MM.1S (cell line): ENCODE measurements around the gene TSPAN11.

Experiments
- DNase-seq: peaks from one replicate; pipeline ENCODE4 v3.0.0-alpha.2; 2015
- H2AFZ ChIP-seq: fragments of 300-600 bp; sonication (generic); 2 replicates; pipeline ENCODE4 v1.6.0; 2016; ENCODE audit warnings: antibody characterized with exemption, low read length
- H3F3A ChIP-seq: fragments of 300-600 bp; sonication (generic); 2 replicates; pipeline ENCODE4 v1.6.1; 2016; ENCODE audit warnings: mild to moderate bottlenecking, antibody characterized with exemption, low read length, moderate library complexity, mixed read lengths; ENCODE audit not compliant: insufficient read depth
- H3K27ac ChIP-seq: fragments of 300-600 bp; sonication (generic); 2 replicates; pipeline ENCODE4 v1.5.1; 2016; ENCODE audit warnings: mild to moderate bottlenecking, low read length
- H3K27me3 ChIP-seq: fragments of 300-600 bp; sonication (generic); replicated peaks from 2 replicates; pipeline ENCODE4 v1.6.0; 2016; ENCODE audit warnings: low read length; ENCODE audit not compliant: insufficient read depth
- H3K36me3 ChIP-seq: fragments of 300-600 bp; sonication (generic); replicated peaks from 2 replicates; pipeline ENCODE4 v1.6.1; 2016; ENCODE audit warnings: mild to moderate bottlenecking, low read length, mixed read lengths; ENCODE audit not compliant: insufficient read depth
- H3K4me1 ChIP-seq: fragments of 300-600 bp; sonication (generic); 2 replicates; pipeline ENCODE4 v1.6.1; 2016; ENCODE audit warnings: low read length, mixed read lengths
- H3K4me2 ChIP-seq: fragments of 300-600 bp; sonication (generic); 2 replicates; pipeline ENCODE4 v1.6.0; 2016; ENCODE audit warnings: low read depth, low read length
- H3K4me3 ChIP-seq: fragments of 300-600 bp; sonication (generic); 2 replicates; pipeline ENCODE4 v1.5.1; 2016; ENCODE audit warnings: low read length, mixed read lengths
- H3K79me2 ChIP-seq: fragments of 300-600 bp; sonication (generic); 2 replicates; pipeline ENCODE4 v1.6.1; 2016; ENCODE audit warnings: mixed run types, low read length, mixed read lengths
- H3K9ac ChIP-seq: fragments of 300-600 bp; sonication (generic); 2 replicates; pipeline ENCODE4 v1.6.1; 2016; ENCODE audit warnings: low read length, mixed read lengths
- H3K9me2 ChIP-seq: fragments of 300-600 bp; sonication (generic); replicated peaks from 2 replicates; pipeline ENCODE4 v1.6.1; 2016; ENCODE audit warnings: mild to moderate bottlenecking, low read length, mixed read lengths; ENCODE audit not compliant: insufficient read depth
- H3K9me3 ChIP-seq: fragments of 300-600 bp; sonication (generic); replicated peaks from 2 replicates; pipeline ENCODE4 v1.6.1; 2016; ENCODE audit warnings: mild to moderate bottlenecking, low read length, mixed read lengths; ENCODE audit not compliant: insufficient read depth
- H4K20me1 ChIP-seq: fragments of 300-600 bp; sonication (generic); 2 replicates; pipeline ENCODE4 v1.6.1; 2016; ENCODE audit warnings: mild to moderate bottlenecking, low read length, moderate library complexity, mixed read lengths; ENCODE audit not compliant: insufficient read depth
- EZH2 ChIP-seq: fragments of 300-600 bp; sonication (generic); optimal IDR thresholded peaks from 2 replicates; pipeline ENCODE3; 2017; ENCODE audit warnings: low read depth, mild to moderate bottlenecking, antibody characterized with exemption, low read length, mixed read lengths
- EZH2phosphoT487 ChIP-seq: fragments of 300-600 bp; sonication (generic); IDR thresholded peaks from 2 replicates; pipeline ENCODE4 v1.6.1; 2018; ENCODE audit warnings: antibody characterized with exemption, low read length
- TF ChIP-seq, protein P1 (sequence below): fragments of 300-600 bp; sonication (generic); IDR thresholded peaks from 2 replicates; pipeline ENCODE4 v1.5.1; 2016; ENCODE audit warnings: antibody characterized with exemption, low read length, mixed read lengths

TSPAN11 gene

GRCh38 chr12:31029468-31029867 lies 102.9 kb downstream of the TSPAN11 start:
- no peaks in the 10 kb centered on the region; the same call in 1 of the 2 replicates for H3F3A ChIP-seq
- H3K4me2 ChIP-seq = peak overlapping the region; percentile 36; the same call in 1 of the 2 replicates
- no peaks in the 10 kb centered on the region for H3K9me3 ChIP-seq
- H3K4me1 ChIP-seq = peaks cover 32% of the 10 kb centered on the region
- H3K36me3 ChIP-seq = no peaks in the 10 kb centered on the region
- H3K79me2 ChIP-seq = no peaks in the 10 kb centered on the region
- no peaks in the 10 kb centered on the region for H4K20me1 ChIP-seq
- TF ChIP-seq, protein P1, sequence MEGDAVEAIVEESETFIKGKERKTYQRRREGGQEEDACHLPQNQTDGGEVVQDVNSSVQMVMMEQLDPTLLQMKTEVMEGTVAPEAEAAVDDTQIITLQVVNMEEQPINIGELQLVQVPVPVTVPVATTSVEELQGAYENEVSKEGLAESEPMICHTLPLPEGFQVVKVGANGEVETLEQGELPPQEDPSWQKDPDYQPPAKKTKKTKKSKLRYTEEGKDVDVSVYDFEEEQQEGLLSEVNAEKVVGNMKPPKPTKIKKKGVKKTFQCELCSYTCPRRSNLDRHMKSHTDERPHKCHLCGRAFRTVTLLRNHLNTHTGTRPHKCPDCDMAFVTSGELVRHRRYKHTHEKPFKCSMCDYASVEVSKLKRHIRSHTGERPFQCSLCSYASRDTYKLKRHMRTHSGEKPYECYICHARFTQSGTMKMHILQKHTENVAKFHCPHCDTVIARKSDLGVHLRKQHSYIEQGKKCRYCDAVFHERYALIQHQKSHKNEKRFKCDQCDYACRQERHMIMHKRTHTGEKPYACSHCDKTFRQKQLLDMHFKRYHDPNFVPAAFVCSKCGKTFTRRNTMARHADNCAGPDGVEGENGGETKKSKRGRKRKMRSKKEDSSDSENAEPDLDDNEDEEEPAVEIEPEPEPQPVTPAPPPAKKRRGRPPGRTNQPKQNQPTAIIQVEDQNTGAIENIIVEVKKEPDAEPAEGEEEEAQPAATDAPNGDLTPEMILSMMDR = no peak
- TF ChIP-seq EZH2 = no peak
- no peak for TF ChIP-seq EZH2phosphoT487
- H3K9me2 ChIP-seq = no peaks in the 10 kb centered on the region
- no peak overlapping the region for H2AFZ ChIP-seq
- H3K27me3 ChIP-seq = no peaks in the 10 kb centered on the region
- H3K4me3 ChIP-seq = no peak overlapping the region
- H3K27ac ChIP-seq = peak overlapping the region; percentile 42; the same call in 1 of the 2 replicates
- H3K9ac ChIP-seq = no peak overlapping the region
- no peak for DNase-seq

DNA sequence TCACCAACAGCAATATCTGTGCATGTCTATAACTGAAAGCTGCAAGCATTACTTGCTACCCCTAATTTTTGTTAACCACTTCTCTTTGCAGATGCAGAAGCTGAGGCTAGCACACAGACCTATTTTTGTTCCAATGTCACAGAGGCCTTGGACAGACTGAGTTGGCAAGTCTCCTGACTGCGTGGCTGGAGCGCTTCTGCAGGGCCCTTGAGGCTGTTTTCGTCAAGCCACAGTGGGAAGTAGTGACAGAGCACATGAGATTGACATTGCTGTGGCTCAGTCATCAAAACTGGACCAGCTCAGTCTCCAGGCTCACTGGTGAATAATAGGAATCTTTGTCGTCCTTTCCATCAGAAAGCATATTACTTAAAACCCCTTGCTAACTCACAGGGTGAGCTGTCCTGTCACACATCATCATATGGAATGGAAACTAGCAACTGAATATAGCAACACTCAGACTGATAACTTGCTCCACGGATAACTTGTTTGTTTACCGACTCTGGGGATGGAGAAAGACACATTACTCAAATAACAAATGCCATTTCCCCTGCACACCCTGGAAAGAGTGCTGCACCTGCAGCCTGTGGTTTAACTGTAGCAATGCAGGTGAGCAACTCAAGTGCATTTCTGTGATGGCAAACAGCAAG lies 103.5 kb downstream of the TSPAN11 start:
- H3K36me3 ChIP-seq = no peaks in the 10 kb centered on the region
- no peaks in the 10 kb centered on the region for H4K20me1 ChIP-seq
- peak; percentile 39 for DNase-seq
- peak overlapping the region; percentile 42; the same call in 1 of the 2 replicates for H3K27ac ChIP-seq
- TF ChIP-seq EZH2phosphoT487 (no peak), EZH2 (no peak)
- TF ChIP-seq, protein P1 = no peak
- H3K4me3 ChIP-seq = no peak overlapping the region
- H3K4me1 ChIP-seq = peaks cover 32% of the 10 kb centered on the region
- no peaks in the 10 kb centered on the region for H3K27me3 ChIP-seq
- H3K4me2 ChIP-seq = peak overlapping the region; percentile 36; the same call in 1 of the 2 replicates
- H3K79me2 ChIP-seq = no peaks in the 10 kb centered on the region
- no peak overlapping the region for H3K9ac ChIP-seq
- no peaks in the 10 kb centered on the region for H3K9me2 ChIP-seq
- no peak overlapping the region for H2AFZ ChIP-seq
- H3F3A ChIP-seq = no peaks in the 10 kb centered on the region; the same call in 1 of the 2 replicates
- no peaks in the 10 kb centered on the region for H3K9me3 ChIP-seq

GRCh38 chr12:31031951-31032335 lies 105.4 kb downstream of the TSPAN11 start:
- no peak overlapping the region for H3K27ac ChIP-seq
- no peaks in the 10 kb centered on the region for H3K79me2 ChIP-seq
- H3K9ac ChIP-seq = no peak overlapping the region
- no peak overlapping the region for H2AFZ ChIP-seq
- no peak overlapping the region for H3K4me2 ChIP-seq
- no peak overlapping the region for H3K4me3 ChIP-seq
- DNase-seq = no peak
- peaks cover 32% of the 10 kb centered on the region for H3K4me1 ChIP-seq
- H3K9me2 ChIP-seq = no peaks in the 10 kb centered on the region
- H3K27me3 ChIP-seq = no peaks in the 10 kb centered on the region
- TF ChIP-seq, protein P1 = no peak
- TF ChIP-seq EZH2 = no peak
- TF ChIP-seq EZH2phosphoT487 = no peak
- no peaks in the 10 kb centered on the region for H3K36me3 ChIP-seq
- H3K9me3 ChIP-seq = no peaks in the 10 kb centered on the region
- H3F3A ChIP-seq = no peaks in the 10 kb centered on the region; the same call in 1 of the 2 replicates
- H4K20me1 ChIP-seq = no peaks in the 10 kb centered on the region
